ENCODE measurements around the gene OLFM3. TPM values are rescaled to one million over a fixed set of nuclear protein-coding genes. Genes with fewer than 3 reads are reported as not detected.

The OLFM3 gene
- total and polyA plus RNA-seq, 4 donors: not detected

GRCh38 chr1:101852936-101853335 lies 143.8 kb downstream of the OLFM3 start (continued):
- no peak for TF ChIP-seq EGR1 (IDR thresholded peaks at IDR 0.05; ENCODE audit: low read depth in 2 of 2)

DNA sequence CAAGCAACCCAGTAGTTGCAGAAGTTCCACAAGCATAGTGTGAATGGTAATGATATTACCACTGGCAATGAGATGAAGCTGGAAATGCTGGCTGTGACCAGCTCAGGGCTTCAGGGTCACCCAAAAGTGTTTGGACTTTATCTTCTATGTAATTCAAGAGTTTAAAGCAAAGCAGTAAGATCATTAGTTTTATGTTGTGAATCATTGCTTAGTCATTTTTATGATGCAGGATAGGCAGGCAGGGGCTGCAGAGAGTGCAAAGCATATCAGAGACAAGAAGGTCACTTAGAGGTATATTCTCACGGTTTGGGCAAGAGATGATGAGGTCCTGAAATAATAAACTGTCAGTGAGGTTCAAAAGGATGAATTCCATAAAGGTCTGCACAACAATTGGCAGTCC lies 147.4 kb downstream of the OLFM3 start:
- Histone ChIP-seq H3K9me3 (ENCODE audit: control insufficient read depth in 4 of 4, low read length in 3 of 4) (no peaks in the 10 kb centered on the region), H3K27ac (ENCODE audit: low read depth in 1 of 2, low read length in 2 of 2) (no peak overlapping the region), H3K4me3 (ENCODE audit: low read depth in 1 of 3, low read length in 3 of 3) (no peak overlapping the region), H3K27me3 (ENCODE audit: control insufficient read depth in 4 of 4, insufficient read depth in 4 of 4, low read length in 3 of 4) (no peaks in the 10 kb centered on the region), H3K4me1 (ENCODE audit: control insufficient read depth in 4 of 4, insufficient read depth in 4 of 4, low read length in 3 of 4) (no peaks in the 10 kb centered on the region), H3K36me3 (ENCODE audit: control insufficient read depth in 4 of 4, insufficient read depth in 3 of 4, low read depth in 1 of 4, low read length in 3 of 4) (no peaks in the 10 kb centered on the region), H3K9ac (ENCODE audit: low read depth in 1 of 2, low read length in 2 of 2) (no peak overlapping the region)
- WGBS: 66% methylated on average over 1 of the region's 1 CpG
- TF ChIP-seq FOXA1 (IDR thresholded peaks at IDR 0.05) (no peak), FOXA2 (IDR thresholded peaks at IDR 0.05) (no peak)
- no peak for DNase-seq (ENCODE audit: low spot score)

GRCh38 chr1:101847626-101848025 lies 149.1 kb downstream of the OLFM3 start:
- no peaks in the 10 kb centered on the region for H3K27me3 ChIP-seq (ENCODE audit: control insufficient read depth in 4 of 4, insufficient read depth in 4 of 4, low read length in 3 of 4)
- no peaks in the 10 kb centered on the region for H3K9me3 ChIP-seq (ENCODE audit: control insufficient read depth in 4 of 4, low read length in 3 of 4)
- no peaks in the 10 kb centered on the region for H3K4me1 ChIP-seq (ENCODE audit: control insufficient read depth in 4 of 4, insufficient read depth in 4 of 4, low read length in 3 of 4)
- 52% methylated on average over 3 of the region's 3 CpGs for WGBS
- no peak overlapping the region for H3K4me3 ChIP-seq (ENCODE audit: low read depth in 1 of 3, low read length in 3 of 3)
- no peak for DNase-seq (ENCODE audit: low spot score)
- no peak overlapping the region for H3K9ac ChIP-seq (ENCODE audit: low read depth in 1 of 2, low read length in 2 of 2)
- TF ChIP-seq GABPA (IDR thresholded peaks at IDR 0.05 in 1 of 2, conservative IDR thresholded peaks at IDR 0.05 in 1 of 2) (no peak), FOXA1 (IDR thresholded peaks at IDR 0.05) (no peak), SP1 (IDR thresholded peaks at IDR 0.05) (no peak), ATF3 (IDR thresholded peaks at IDR 0.05) (no peak), HNF4A (conservative IDR thresholded peaks at IDR 0.05) (no peak), RAD21 (IDR thresholded peaks at IDR 0.05) (no peak), TAF1 (conservative IDR thresholded peaks at IDR 0.05) (no peak), RXRA (IDR thresholded peaks at IDR 0.05) (no peak), FOXA2 (IDR thresholded peaks at IDR 0.05) (no peak), NR2F2 (IDR thresholded peaks at IDR 0.05) (no peak), YY1 (IDR thresholded peaks at IDR 0.05) (no peak), MAX (IDR thresholded peaks at IDR 0.05) (no peak), HNF4G (IDR thresholded peaks at IDR 0.05) (no peak), JUND (IDR thresholded peaks at IDR 0.05) (no peak), EGR1 (IDR thresholded peaks at IDR 0.05; ENCODE audit: low read depth in 2 of 2) (no peak), REST (IDR thresholded peaks at IDR 0.05) (no peak)
- TF ChIP-seq, protein P1, sequence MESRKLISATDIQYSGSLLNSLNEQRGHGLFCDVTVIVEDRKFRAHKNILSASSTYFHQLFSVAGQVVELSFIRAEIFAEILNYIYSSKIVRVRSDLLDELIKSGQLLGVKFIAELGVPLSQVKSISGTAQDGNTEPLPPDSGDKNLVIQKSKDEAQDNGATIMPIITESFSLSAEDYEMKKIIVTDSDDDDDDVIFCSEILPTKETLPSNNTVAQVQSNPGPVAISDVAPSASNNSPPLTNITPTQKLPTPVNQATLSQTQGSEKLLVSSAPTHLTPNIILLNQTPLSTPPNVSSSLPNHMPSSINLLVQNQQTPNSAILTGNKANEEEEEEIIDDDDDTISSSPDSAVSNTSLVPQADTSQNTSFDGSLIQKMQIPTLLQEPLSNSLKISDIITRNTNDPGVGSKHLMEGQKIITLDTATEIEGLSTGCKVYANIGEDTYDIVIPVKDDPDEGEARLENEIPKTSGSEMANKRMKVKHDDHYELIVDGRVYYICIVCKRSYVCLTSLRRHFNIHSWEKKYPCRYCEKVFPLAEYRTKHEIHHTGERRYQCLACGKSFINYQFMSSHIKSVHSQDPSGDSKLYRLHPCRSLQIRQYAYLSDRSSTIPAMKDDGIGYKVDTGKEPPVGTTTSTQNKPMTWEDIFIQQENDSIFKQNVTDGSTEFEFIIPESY (IDR thresholded peaks at IDR 0.05): no peak
- TF ChIP-seq, protein P2, sequence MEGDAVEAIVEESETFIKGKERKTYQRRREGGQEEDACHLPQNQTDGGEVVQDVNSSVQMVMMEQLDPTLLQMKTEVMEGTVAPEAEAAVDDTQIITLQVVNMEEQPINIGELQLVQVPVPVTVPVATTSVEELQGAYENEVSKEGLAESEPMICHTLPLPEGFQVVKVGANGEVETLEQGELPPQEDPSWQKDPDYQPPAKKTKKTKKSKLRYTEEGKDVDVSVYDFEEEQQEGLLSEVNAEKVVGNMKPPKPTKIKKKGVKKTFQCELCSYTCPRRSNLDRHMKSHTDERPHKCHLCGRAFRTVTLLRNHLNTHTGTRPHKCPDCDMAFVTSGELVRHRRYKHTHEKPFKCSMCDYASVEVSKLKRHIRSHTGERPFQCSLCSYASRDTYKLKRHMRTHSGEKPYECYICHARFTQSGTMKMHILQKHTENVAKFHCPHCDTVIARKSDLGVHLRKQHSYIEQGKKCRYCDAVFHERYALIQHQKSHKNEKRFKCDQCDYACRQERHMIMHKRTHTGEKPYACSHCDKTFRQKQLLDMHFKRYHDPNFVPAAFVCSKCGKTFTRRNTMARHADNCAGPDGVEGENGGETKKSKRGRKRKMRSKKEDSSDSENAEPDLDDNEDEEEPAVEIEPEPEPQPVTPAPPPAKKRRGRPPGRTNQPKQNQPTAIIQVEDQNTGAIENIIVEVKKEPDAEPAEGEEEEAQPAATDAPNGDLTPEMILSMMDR (IDR thresholded peaks at IDR 0.05; ENCODE audit: low read depth, low read length, missing input control): no peak
- H3K27ac ChIP-seq (ENCODE audit: low read depth in 1 of 2, low read length in 2 of 2): no peak overlapping the region
- no peaks in the 10 kb centered on the region for H3K36me3 ChIP-seq (ENCODE audit: control insufficient read depth in 4 of 4, insufficient read depth in 3 of 4, low read depth in 1 of 4, low read length in 3 of 4)

Measured in liver (tissue), 9 donors.